Smooth muscle cell (in vitro differentiated cells): ENCODE results near the gene SH2B3. TPM values are rescaled to one million over a fixed set of nuclear protein-coding genes. Genes with fewer than 3 reads are reported as not detected.

ENCODE experiments used
- DNase-seq: peaks from one replicate; lab custom pipeline; 2025; ENCODE audit not compliant: unreplicated experiment; lab: John Stamatoyannopoulos, UW
- H2AFZ ChIP-seq: fragments of 200-600 bp; sonication (generic); 2 replicates; pipeline ENCODE4 v1.6.0; 2016; ENCODE audit warnings: antibody characterized with exemption, low read depth, mild to moderate bottlenecking
- H3F3A ChIP-seq: fragments of 200-600 bp; sonication (generic); 2 replicates; pipeline ENCODE4 v1.6.0; 2017; ENCODE audit warnings: antibody characterized with exemption, low read depth
- H3K27ac ChIP-seq: fragments of 200-600 bp; sonication (generic); 2 replicates; pipeline ENCODE4 v1.5.1; 2016; ENCODE audit warnings: low read depth, mild to moderate bottlenecking
- H3K27me3 ChIP-seq: fragments of 200-600 bp; sonication (generic); 2 replicates; pipeline ENCODE4 v1.6.1; 2016; ENCODE audit warnings: low read depth, mild to moderate bottlenecking
- H3K36me3 ChIP-seq: fragments of 200-600 bp; sonication (generic); 2 replicates; pipeline ENCODE4 v1.5.1; 2016; ENCODE audit warnings: low read depth
- H3K4me1 ChIP-seq: fragments of 200-600 bp; sonication (generic); 2 replicates; pipeline ENCODE4 v1.5.1; 2016; ENCODE audit warnings: low read depth
- H3K4me2 ChIP-seq: fragments of 200-600 bp; sonication (generic); 2 replicates; pipeline ENCODE4 v1.6.0; 2016; ENCODE audit warnings: mild to moderate bottlenecking
- H3K4me3 ChIP-seq: fragments of 200-600 bp; sonication (generic); 2 replicates; pipeline ENCODE4 v1.5.1; 2016; ENCODE audit warnings: mild to moderate bottlenecking
- H3K79me2 ChIP-seq: fragments of 200-600 bp; sonication (generic); 2 replicates; pipeline ENCODE4 v1.6.0; 2016; ENCODE audit warnings: low read depth, mild to moderate bottlenecking
- H3K9ac ChIP-seq: fragments of 200-600 bp; sonication (generic); 2 replicates; pipeline ENCODE4 v1.6.0; 2016; ENCODE audit warnings: low read depth
- H3K9me3 ChIP-seq: fragments of 200-600 bp; sonication (generic); replicated peaks from 2 replicates; pipeline ENCODE4 v1.5.1; 2016; ENCODE audit warnings: low read depth
- H4K20me1 ChIP-seq: fragments of 200-600 bp; sonication (generic); 2 replicates; pipeline ENCODE4 v1.6.0; 2016; ENCODE audit warnings: low read depth
- WGBS: methylation state at CpG from one replicate; pipeline ENCODE4 v1.1.7; 2016; ENCODE audit warnings: low lambda C conversion rate; 5-methylcytosine and 5-hydroxymethylcytosine counted together
- polyA plus RNA-seq: library from polyadenylated mRNA; unstranded; fragments of >200 nt; fragmentation: Nextera tagmentation; extraction: Ambion mirVana; gene quantifications from 2 replicates; pipeline ENCODE4 v1.2.1, GENCODE V29; 2016
- total RNA-seq: library from RNA; depleted of rRNA; stranded (reverse); fragments of >200 nt; gene quantifications from 2 replicates; pipeline ENCODE4 v1.2.3, GENCODE V29; 2014
- TF ChIP-seq, protein P1 (sequence below): fragments of 200-600 bp; sonication (generic); IDR thresholded peaks from 2 replicates; pipeline ENCODE4 v1.5.1; 2017; ENCODE audit warnings: borderline replicate concordance, mild to moderate bottlenecking, antibody characterized with exemption; ENCODE audit not compliant: insufficient read depth, poor library complexity, severe bottlenecking

The SH2B3 gene
- total and polyA plus RNA-seq, 2 experiments from 2014 or later = 4.7 to 5.2 TPM

GRCh38 chr12:111408116-111408440, 2.4 kb downstream of the SH2B3 start:
- H3K4me1 ChIP-seq = peaks cover 47% of the 10 kb centered on the region

DNA sequence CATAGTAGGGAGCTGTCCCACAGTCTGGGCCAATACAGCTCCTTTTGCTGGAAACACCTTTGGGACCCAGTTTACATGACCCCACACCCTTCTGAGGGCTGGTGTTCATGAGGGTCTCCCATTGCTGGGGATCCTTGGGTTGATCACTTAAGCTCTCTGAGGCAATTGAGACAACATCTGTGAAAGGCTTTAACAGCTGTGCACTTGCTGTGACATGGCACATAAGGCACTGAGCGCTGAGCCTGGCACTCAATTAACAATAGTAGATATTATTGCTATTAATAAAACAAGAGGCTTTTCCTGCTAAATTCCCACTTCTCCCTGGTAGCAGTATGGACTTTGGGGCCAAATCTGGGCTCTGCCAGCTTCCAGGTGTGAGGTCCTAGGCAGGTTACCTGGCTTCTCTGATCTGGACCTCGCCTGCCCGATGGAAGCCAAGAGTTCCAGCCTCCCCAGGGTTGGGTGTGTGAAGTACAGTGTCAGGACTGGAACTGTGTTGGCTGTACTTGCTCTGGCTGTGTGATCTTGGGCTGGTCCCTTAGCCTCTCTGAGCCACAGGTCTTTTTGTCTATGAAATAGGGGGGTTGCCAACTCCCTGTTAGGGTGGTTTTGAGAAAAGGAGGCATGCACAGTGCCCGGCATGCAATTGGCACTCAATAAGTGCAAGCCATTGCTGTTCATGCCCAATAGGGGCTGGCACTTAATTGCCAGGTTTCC, 3.1 kb downstream of the SH2B3 start:
- no peak for DNase-seq

More at GRCh38 chr12:111408116-111408440, 2.4 kb downstream of the SH2B3 start:
- Histone ChIP-seq H3K9ac (no peak overlapping the region), H3K27ac (peak overlapping the region; percentile 84), H3K79me2 (peaks cover 50% of the 10 kb centered on the region), H3K4me3 (no peak overlapping the region), H3K4me2 (no peak overlapping the region), H2AFZ (no peak overlapping the region), H3K9me3 (no peaks in the 10 kb centered on the region), H4K20me1 (peaks cover 23% of the 10 kb centered on the region), H3K27me3 (no peaks in the 10 kb centered on the region), H3K36me3 (no peaks in the 10 kb centered on the region), H3F3A (peaks cover 12% of the 10 kb centered on the region)
- 92% methylated on average over 1 of the region's 1 CpG for WGBS
- DNase-seq = no peak
- TF ChIP-seq, protein P1, sequence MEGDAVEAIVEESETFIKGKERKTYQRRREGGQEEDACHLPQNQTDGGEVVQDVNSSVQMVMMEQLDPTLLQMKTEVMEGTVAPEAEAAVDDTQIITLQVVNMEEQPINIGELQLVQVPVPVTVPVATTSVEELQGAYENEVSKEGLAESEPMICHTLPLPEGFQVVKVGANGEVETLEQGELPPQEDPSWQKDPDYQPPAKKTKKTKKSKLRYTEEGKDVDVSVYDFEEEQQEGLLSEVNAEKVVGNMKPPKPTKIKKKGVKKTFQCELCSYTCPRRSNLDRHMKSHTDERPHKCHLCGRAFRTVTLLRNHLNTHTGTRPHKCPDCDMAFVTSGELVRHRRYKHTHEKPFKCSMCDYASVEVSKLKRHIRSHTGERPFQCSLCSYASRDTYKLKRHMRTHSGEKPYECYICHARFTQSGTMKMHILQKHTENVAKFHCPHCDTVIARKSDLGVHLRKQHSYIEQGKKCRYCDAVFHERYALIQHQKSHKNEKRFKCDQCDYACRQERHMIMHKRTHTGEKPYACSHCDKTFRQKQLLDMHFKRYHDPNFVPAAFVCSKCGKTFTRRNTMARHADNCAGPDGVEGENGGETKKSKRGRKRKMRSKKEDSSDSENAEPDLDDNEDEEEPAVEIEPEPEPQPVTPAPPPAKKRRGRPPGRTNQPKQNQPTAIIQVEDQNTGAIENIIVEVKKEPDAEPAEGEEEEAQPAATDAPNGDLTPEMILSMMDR = no peak

GRCh38 chr12:111409403-111409779, 3.7 kb downstream of the SH2B3 start:
- 60% methylated on average over 15 of the region's 15 CpGs for whole genome bisulfite sequencing
- Histone ChIP-seq H3K79me2 (peaks cover 60% of the 10 kb centered on the region), H3K27ac (peak overlapping the region; percentile 84)

More for the DNA sequence above, 3.1 kb downstream of the SH2B3 start:
- peaks cover 54% of the 10 kb centered on the region for H3K79me2 ChIP-seq
- TF ChIP-seq, protein P1 = no peak
- no peak overlapping the region for H3K9ac ChIP-seq
- no peak overlapping the region for H3K4me3 ChIP-seq
- H4K20me1 ChIP-seq = peaks cover 31% of the 10 kb centered on the region
- H2AFZ ChIP-seq = no peak overlapping the region
- peak overlapping the region; percentile 84 for H3K27ac ChIP-seq
- no peaks in the 10 kb centered on the region for H3K36me3 ChIP-seq
- H3K4me2 ChIP-seq = peak overlapping the region; percentile 70
- no peaks in the 10 kb centered on the region for H3K9me3 ChIP-seq
- 96% methylated on average over 4 of the region's 4 CpGs for WGBS
- no peaks in the 10 kb centered on the region for H3K27me3 ChIP-seq
- peaks cover 15% of the 10 kb centered on the region for H3F3A ChIP-seq
- H3K4me1 ChIP-seq = peaks cover 47% of the 10 kb centered on the region

More at GRCh38 chr12:111409403-111409779, 3.7 kb downstream of the SH2B3 start:
- Histone ChIP-seq H3K4me2 (peak overlapping the region; percentile 70), H3K9ac (peak overlapping the region; percentile 33), H3K4me3 (no peak overlapping the region), H3K4me1 (peaks cover 47% of the 10 kb centered on the region), H3K36me3 (no peaks in the 10 kb centered on the region), H3K9me3 (no peaks in the 10 kb centered on the region), H4K20me1 (peaks cover 36% of the 10 kb centered on the region), H3K27me3 (no peaks in the 10 kb centered on the region), H3F3A (peaks cover 15% of the 10 kb centered on the region), H2AFZ (no peak overlapping the region)
- no peak for DNase-seq
- TF ChIP-seq, protein P1 = no peak
